Left ventricle myocardium inferior (tissue), 1 donor: ENCODE data around the gene NRP2. TPM values are rescaled to one million over a fixed set of nuclear protein-coding genes. Genes with fewer than 3 reads are reported as not detected.

Experiments used
- DNase-seq: peaks from one replicate; pipeline ENCODE4 v3.0.0-alpha.2; 2020
- H3K27ac ChIP-seq: fragments of 200-600 bp; replicated peaks from 2 replicates; pipeline ENCODE4 v1.8.0; 2021
- H3K27me3 ChIP-seq: fragments of 200-600 bp; 2 replicates; pipeline ENCODE4 v1.8.0; 2021; ENCODE audit warnings: low read depth
- H3K36me3 ChIP-seq: fragments of 200-600 bp; 2 replicates; pipeline ENCODE4 v1.8.0; 2021
- H3K4me1 ChIP-seq: fragments of 200-600 bp; 2 replicates; pipeline ENCODE4 v1.8.0; 2021
- H3K4me3 ChIP-seq: fragments of 200-600 bp; 2 replicates; pipeline ENCODE4 v1.8.0; 2021; ENCODE audit warnings: mild to moderate bottlenecking, moderate library complexity
- H3K9me3 ChIP-seq: fragments of 200-600 bp; replicated peaks from 2 replicates; pipeline ENCODE4 v1.8.0; 2021
- CTCF ChIP-seq: fragments of 200-600 bp; IDR thresholded peaks from 2 replicates; pipeline ENCODE4 v1.8.0; 2021; ENCODE audit warnings: antibody characterized with exemption, mild to moderate bottlenecking, borderline replicate concordance
- intact Hi-C: fragments of 100-400 bp; cut with micrococcal nuclease; formaldehyde crosslinking; loops from one replicate; pipeline ENCODE4 v1.11.0; 2022
- total RNA-seq: library from RNA; stranded (reverse); fragmentation: NEBNext Ultra II Directional; extraction: Animal tissue kit (Norgen Biotek cat#: 25700); gene quantifications from one replicate; pipeline ENCODE4 v1.2.1, GENCODE V29; 2021
- donor health status: DM: no; HTN: yes; CAD: no; lungs with severe emphysema.

The NRP2 gene
- total RNA-seq, 1 donor from 2014 or later = 7.6 TPM

- no peak for TF ChIP-seq CTCF
- Histone ChIP-seq H3K9me3 (no peaks in the 10 kb centered on the region), H3K27ac (no peak overlapping the region), H3K4me3 (no peak overlapping the region), H3K4me1 (peaks cover 11% of the 10 kb centered on the region), H3K27me3 (no peaks in the 10 kb centered on the region), H3K36me3 (no peaks in the 10 kb centered on the region)
- intact Hi-C loops = no loop called here
- no peak for DNase-seq
Observed at GRCh38 chr2:205696927-205697441, 14.7 kb downstream of the NRP2 start.

- peaks cover 27% of the 10 kb centered on the region for H3K4me1 ChIP-seq
- TF ChIP-seq CTCF = no peak
- intact Hi-C loops = no loop called here
- no peaks in the 10 kb centered on the region for H3K9me3 ChIP-seq
- no peaks in the 10 kb centered on the region for H3K27me3 ChIP-seq
- H3K27ac ChIP-seq = peak overlapping the region; percentile 31
- H3K36me3 ChIP-seq = no peaks in the 10 kb centered on the region
- DNase-seq = no peak
- no peak overlapping the region for H3K4me3 ChIP-seq
Observed at GRCh38 chr2:205698286-205699268, 16.3 kb downstream of the NRP2 start.

- no peak overlapping the region for H3K4me3 ChIP-seq
- TF ChIP-seq CTCF = no peak
- H3K4me1 ChIP-seq = peaks cover 39% of the 10 kb centered on the region
- no peaks in the 10 kb centered on the region for H3K36me3 ChIP-seq
- H3K27me3 ChIP-seq = no peaks in the 10 kb centered on the region
- no peak for DNase-seq
- peak overlapping the region; percentile 55 for H3K27ac ChIP-seq
- no peaks in the 10 kb centered on the region for H3K9me3 ChIP-seq
- intact Hi-C loops = no loop called here
Observed at GRCh38 chr2:205699515-205700289, 17.4 kb downstream of the NRP2 start.

GRCh38 chr2:205700331-205701132 is 18.2 kb downstream of the NRP2 start:
- DNase-seq = no peak
- peak overlapping the region; percentile 55 for H3K27ac ChIP-seq
- no peaks in the 10 kb centered on the region for H3K9me3 ChIP-seq
- H3K27me3 ChIP-seq = no peaks in the 10 kb centered on the region
- no peak overlapping the region for H3K4me3 ChIP-seq
- no peak for TF ChIP-seq CTCF
- intact Hi-C loops = no loop called here
- no peaks in the 10 kb centered on the region for H3K36me3 ChIP-seq
- peaks cover 47% of the 10 kb centered on the region for H3K4me1 ChIP-seq

GRCh38 chr2:205701509-205701908 is 19.2 kb downstream of the NRP2 start:
- intact Hi-C loops = no loop called here
- no peaks in the 10 kb centered on the region for H3K36me3 ChIP-seq
- H3K27ac ChIP-seq = peak overlapping the region; percentile 55
- no peaks in the 10 kb centered on the region for H3K9me3 ChIP-seq
- no peak for TF ChIP-seq CTCF
- no peaks in the 10 kb centered on the region for H3K27me3 ChIP-seq
- H3K4me3 ChIP-seq = no peak overlapping the region
- peaks cover 57% of the 10 kb centered on the region for H3K4me1 ChIP-seq
- no peak for DNase-seq
